IPS-20b (cell line): ENCODE measurements around the gene TNS3.
"Not testable (repeated sequence)": the region's sequence is repeated elsewhere in the genome, so short reads cannot be mapped to it uniquely, and the experiment has no call there.

Experiments used
- H3K27ac ChIP-seq: one replicate; pipeline ENCODE4 v1.5.1; 2013; ENCODE audit warnings: low read length
- H3K27me3 ChIP-seq: 2 replicates; pipeline ENCODE4 v1.6.1; 2013; ENCODE audit warnings: mild to moderate bottlenecking, low read length, inconsistent platforms; ENCODE audit not compliant: insufficient read depth
- H3K36me3 ChIP-seq: 2 replicates; pipeline ENCODE4 v1.6.1; 2013; ENCODE audit warnings: low read depth, mild to moderate bottlenecking, inconsistent platforms, low read length, moderate library complexity; ENCODE audit not compliant: insufficient read depth
- H3K4me1 ChIP-seq: 2 replicates; pipeline ENCODE4 v1.6.1; 2013; ENCODE audit warnings: mild to moderate bottlenecking, control low read depth, inconsistent platforms, low read length, moderate library complexity; ENCODE audit not compliant: insufficient read depth
- H3K4me3 ChIP-seq: 2 replicates; pipeline ENCODE4 v1.5.1; 2013; ENCODE audit warnings: mild to moderate bottlenecking, low read length, inconsistent platforms
- H3K9ac ChIP-seq: 2 replicates; pipeline ENCODE4 v1.6.1; 2013; ENCODE audit warnings: low read depth, mild to moderate bottlenecking, inconsistent platforms, low read length, moderate library complexity
- H3K9me3 ChIP-seq: 2 replicates; pipeline ENCODE4 v1.6.1; 2013; ENCODE audit warnings: mild to moderate bottlenecking, low read depth, low read length, inconsistent platforms; ENCODE audit not compliant: insufficient read depth

The TNS3 gene

GRCh38 chr7:47268851-47269836 lies 312.8 kb downstream of the TNS3 start:
- Histone ChIP-seq H3K9me3 (no peaks in the 10 kb centered on the region), H3K4me1 (no peaks in the 10 kb centered on the region), H3K9ac (no peak overlapping the region), H3K36me3 (no peaks in the 10 kb centered on the region), H3K27ac (no peak overlapping the region), H3K4me3 (no peak overlapping the region), H3K27me3 (no peaks in the 10 kb centered on the region)

- H3K9me3 ChIP-seq, result no peaks in the 10 kb centered on the region
- H3K27ac ChIP-seq, result no peak overlapping the region
- no peak overlapping the region for H3K9ac ChIP-seq
- no peak overlapping the region for H3K4me3 ChIP-seq
- H3K36me3 ChIP-seq, result no peaks in the 10 kb centered on the region
- no peaks in the 10 kb centered on the region for H3K27me3 ChIP-seq
- no peaks in the 10 kb centered on the region for H3K4me1 ChIP-seq
Observed at GRCh38 chr7:47267346-47267745, 314.6 kb downstream of the TNS3 start.

- H3K4me1 ChIP-seq, result no peaks in the 10 kb centered on the region
- H3K27ac ChIP-seq, result no peak overlapping the region
- H3K36me3 ChIP-seq, result no peaks in the 10 kb centered on the region
- no peaks in the 10 kb centered on the region for H3K27me3 ChIP-seq
- H3K4me3 ChIP-seq, result no peak overlapping the region
- no peak overlapping the region for H3K9ac ChIP-seq
- no peaks in the 10 kb centered on the region for H3K9me3 ChIP-seq
Observed at GRCh38 chr7:47266799-47267198, 315.1 kb downstream of the TNS3 start.

GRCh38 chr7:47266131-47266706 lies 315.7 kb downstream of the TNS3 start:
- no peaks in the 10 kb centered on the region for H3K4me1 ChIP-seq
- H3K9ac ChIP-seq, result no peak overlapping the region
- no peak overlapping the region for H3K4me3 ChIP-seq
- H3K9me3 ChIP-seq, result no peaks in the 10 kb centered on the region
- H3K27me3 ChIP-seq, result no peaks in the 10 kb centered on the region
- no peak overlapping the region for H3K27ac ChIP-seq
- no peaks in the 10 kb centered on the region for H3K36me3 ChIP-seq

GRCh38 chr7:47265621-47266020 lies 316.3 kb downstream of the TNS3 start:
- H3K9me3 ChIP-seq, result no peaks in the 10 kb centered on the region
- H3K36me3 ChIP-seq, result no peaks in the 10 kb centered on the region
- H3K27ac ChIP-seq, result no peak overlapping the region
- no peak overlapping the region for H3K9ac ChIP-seq
- no peak overlapping the region for H3K4me3 ChIP-seq
- no peaks in the 10 kb centered on the region for H3K27me3 ChIP-seq
- no peaks in the 10 kb centered on the region for H3K4me1 ChIP-seq

- Histone ChIP-seq H3K9me3 (no peaks in the 10 kb centered on the region), H3K9ac (no peak overlapping the region), H3K4me1 (no peaks in the 10 kb centered on the region), H3K36me3 (no peaks in the 10 kb centered on the region), H3K4me3 (no peak overlapping the region), H3K27me3 (no peaks in the 10 kb centered on the region), H3K27ac (no peak overlapping the region)
Observed at GRCh38 chr7:47264021-47264651, 317.8 kb downstream of the TNS3 start.

GRCh38 chr7:47262881-47263280 lies 319.0 kb downstream of the TNS3 start:
- Histone ChIP-seq H3K27ac (no peak overlapping the region), H3K9me3 (no peaks in the 10 kb centered on the region), H3K4me1 (no peaks in the 10 kb centered on the region), H3K36me3 (no peaks in the 10 kb centered on the region), H3K9ac (no peak overlapping the region), H3K27me3 (no peaks in the 10 kb centered on the region), H3K4me3 (no peak overlapping the region)

- not testable (repeated sequence) for H3K9me3 ChIP-seq, H3K27ac ChIP-seq, H3K4me3 ChIP-seq, H3K9ac ChIP-seq, H3K36me3 ChIP-seq, H3K27me3 ChIP-seq, H3K4me1 ChIP-seq
Observed at GRCh38 chr7:47262160-47262559, 319.8 kb downstream of the TNS3 start.

GRCh38 chr7:47260270-47260669 lies 321.6 kb downstream of the TNS3 start:
- no peaks in the 10 kb centered on the region for H3K9me3 ChIP-seq
- no peak overlapping the region for H3K27ac ChIP-seq
- no peak overlapping the region for H3K4me3 ChIP-seq
- H3K27me3 ChIP-seq, result peaks cover 7% of the 10 kb centered on the region
- H3K36me3 ChIP-seq, result no peaks in the 10 kb centered on the region
- no peaks in the 10 kb centered on the region for H3K4me1 ChIP-seq
- H3K9ac ChIP-seq, result no peak overlapping the region

GRCh38 chr7:47259682-47260081 lies 322.2 kb downstream of the TNS3 start:
- Histone ChIP-seq H3K9ac (no peak overlapping the region), H3K27ac (no peak overlapping the region), H3K4me1 (no peaks in the 10 kb centered on the region), H3K36me3 (no peaks in the 10 kb centered on the region), H3K27me3 (peaks cover 13% of the 10 kb centered on the region), H3K4me3 (no peak overlapping the region), H3K9me3 (no peaks in the 10 kb centered on the region)

GRCh38 chr7:47258798-47259197 lies 323.1 kb downstream of the TNS3 start:
- H3K27ac ChIP-seq, result no peak overlapping the region
- no peak overlapping the region for H3K9ac ChIP-seq
- H3K4me1 ChIP-seq, result no peaks in the 10 kb centered on the region
- H3K9me3 ChIP-seq, result no peaks in the 10 kb centered on the region
- H3K27me3 ChIP-seq, result peaks cover 17% of the 10 kb centered on the region
- H3K4me3 ChIP-seq, result no peak overlapping the region
- no peaks in the 10 kb centered on the region for H3K36me3 ChIP-seq

- no peaks in the 10 kb centered on the region for H3K36me3 ChIP-seq
- no peak overlapping the region for H3K9ac ChIP-seq
- peaks cover 26% of the 10 kb centered on the region for H3K27me3 ChIP-seq
- H3K27ac ChIP-seq, result no peak overlapping the region
- no peak overlapping the region for H3K4me3 ChIP-seq
- no peaks in the 10 kb centered on the region for H3K9me3 ChIP-seq
- peaks cover 5% of the 10 kb centered on the region; the same call in 1 of the 2 replicates for H3K4me1 ChIP-seq
Observed at GRCh38 chr7:47256016-47256415, 325.9 kb downstream of the TNS3 start.
